Measurements from ENCODE around the gene DDB1.

Gene DDB1

DNA sequence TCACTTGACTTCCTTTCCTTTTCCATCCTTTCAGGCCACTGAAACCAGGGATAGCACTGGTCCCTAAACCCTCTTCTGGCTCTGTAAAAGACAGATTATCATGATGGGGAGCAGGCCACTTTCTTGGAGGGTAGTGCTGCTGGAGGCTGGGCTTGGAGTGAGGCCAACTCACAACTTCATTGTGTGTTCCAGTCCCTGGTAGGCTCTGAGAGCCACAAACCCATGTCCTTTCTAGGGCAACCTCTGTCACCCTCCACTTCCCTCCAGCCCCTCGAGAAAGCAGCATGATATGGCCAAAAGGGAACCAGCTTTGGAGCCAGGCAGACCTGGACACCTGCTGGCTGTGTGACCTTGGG lies 2.4 kb upstream of the DDB1 start:
- no peak for DNase-seq
- H3K27me3 Mint-ChIP-seq = no peaks in the 10 kb centered on the region
- peaks cover 20 to 30% of the 10 kb centered on the region in 2 donors for H3K36me3 Mint-ChIP-seq
- ATAC-seq (replicated peaks) = no peak
- peaks cover 40 to 73% of the 10 kb centered on the region in 2 donors for H3K4me1 Mint-ChIP-seq
- no peaks in the 10 kb centered on the region for H3K9me3 Mint-ChIP-seq
- peak overlapping the region; percentile 87 for H3K27ac Mint-ChIP-seq
- no peak overlapping the region for H3K4me3 Mint-ChIP-seq

DNA sequence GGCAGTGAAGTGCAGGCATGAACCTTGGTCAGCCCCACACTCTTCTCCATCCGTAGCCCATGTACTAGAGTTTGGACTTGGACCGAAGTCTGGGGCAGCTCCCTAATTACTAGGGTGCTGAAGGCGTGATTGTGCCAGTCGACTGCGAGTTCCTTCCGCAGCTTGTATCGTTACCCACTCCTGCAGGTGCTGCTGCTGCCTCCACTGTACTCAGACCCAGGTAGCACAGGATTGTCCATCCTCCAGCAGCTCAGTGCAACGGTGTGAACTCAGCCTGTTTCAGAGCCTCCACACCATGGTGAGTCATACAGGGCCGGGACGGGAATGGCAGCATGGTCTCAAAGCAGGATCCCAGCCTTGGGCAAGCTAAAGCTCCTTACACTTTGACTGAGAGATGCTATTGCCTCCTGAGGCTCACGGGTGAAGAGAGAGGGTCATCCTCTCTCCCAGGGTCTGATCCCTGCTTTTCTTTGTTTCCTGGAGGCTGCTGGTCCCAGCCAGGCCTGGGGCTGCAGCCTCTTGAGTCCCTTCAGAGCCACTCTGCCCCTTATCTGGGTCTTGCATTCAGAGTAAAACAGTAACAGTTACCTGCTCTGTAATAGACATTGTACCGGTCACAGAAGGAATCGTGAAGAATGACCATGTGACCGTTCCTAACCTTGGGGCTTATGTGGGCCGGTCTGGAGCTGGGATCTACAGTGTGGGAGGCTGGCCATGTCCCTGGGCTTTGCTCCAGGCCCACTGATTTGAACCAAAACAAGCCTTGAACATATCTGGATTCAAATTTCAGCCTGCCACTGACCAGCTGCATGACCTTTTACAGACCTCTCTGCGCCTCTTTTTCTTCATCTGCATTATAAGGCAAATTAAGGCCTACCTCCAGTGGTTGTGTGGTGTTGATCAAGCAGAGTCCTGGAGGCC lies 1.8 kb upstream of the DDB1 start:
- H3K4me1 Mint-ChIP-seq = peaks cover 41 to 79% of the 10 kb centered on the region in 2 donors
- no peaks in the 10 kb centered on the region for H3K27me3 Mint-ChIP-seq
- peak overlapping the region; percentile 98 for H3K27ac Mint-ChIP-seq
- H3K36me3 Mint-ChIP-seq = peaks cover 21 to 35% of the 10 kb centered on the region in 2 donors
- no peak for ATAC-seq (replicated peaks)
- H3K4me3 Mint-ChIP-seq = peak overlapping the region; percentile 87 to 99
- no peaks in the 10 kb centered on the region for H3K9me3 Mint-ChIP-seq
- DNase-seq = no peak

DNA sequence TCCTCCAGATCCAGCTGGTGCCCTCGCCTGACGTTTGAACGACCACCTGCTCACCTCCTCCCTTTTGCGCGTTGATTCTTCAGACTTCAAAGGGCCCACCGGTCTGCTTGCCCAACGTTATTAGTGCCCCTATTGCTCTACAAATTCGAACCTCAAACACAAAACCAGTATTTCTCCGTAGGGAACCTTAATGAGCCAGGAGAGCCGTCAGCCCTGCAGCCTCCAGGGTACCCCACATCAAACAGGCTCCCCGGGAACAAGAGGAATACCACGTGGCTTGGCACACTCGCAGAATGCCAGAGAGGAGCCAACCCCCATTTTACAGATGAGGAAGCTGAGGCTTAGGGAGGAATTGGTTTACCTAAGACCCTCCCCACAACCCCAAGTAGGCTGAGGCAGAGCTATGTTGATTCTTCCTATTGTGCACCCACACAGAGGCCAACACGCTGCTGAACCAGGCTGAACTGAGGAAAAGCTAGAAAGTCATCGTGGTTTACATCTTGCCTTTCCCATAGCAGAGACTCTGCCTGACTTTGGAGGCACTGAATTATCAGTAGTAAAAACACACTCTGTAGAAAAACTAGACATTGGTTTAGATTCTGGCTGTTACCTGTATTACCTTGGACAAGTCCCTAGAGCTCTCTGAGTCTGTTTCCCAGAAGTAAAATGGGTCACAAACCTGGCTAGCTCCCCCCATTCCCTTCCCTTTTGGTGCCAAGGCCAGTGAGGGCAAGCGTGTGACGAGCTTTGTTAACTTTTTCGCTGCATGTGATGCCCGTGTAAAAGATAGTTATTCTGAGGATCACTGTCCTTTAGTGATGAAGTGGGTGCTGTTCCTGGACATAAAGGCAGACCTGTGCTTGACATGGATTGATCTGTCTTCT lies 887 bp upstream of the DDB1 start:
- peak overlapping the region; percentile 87 to 99 for H3K4me3 Mint-ChIP-seq
- no peaks in the 10 kb centered on the region for H3K27me3 Mint-ChIP-seq
- H3K36me3 Mint-ChIP-seq = peaks cover 21 to 39% of the 10 kb centered on the region in 2 donors
- no peaks in the 10 kb centered on the region for H3K9me3 Mint-ChIP-seq
- H3K27ac Mint-ChIP-seq = peak overlapping the region; percentile 98
- ATAC-seq (replicated peaks) = peak; percentile 22 to 25
- DNase-seq = no peak
- peaks cover 45 to 84% of the 10 kb centered on the region in 2 donors for H3K4me1 Mint-ChIP-seq

DNA sequence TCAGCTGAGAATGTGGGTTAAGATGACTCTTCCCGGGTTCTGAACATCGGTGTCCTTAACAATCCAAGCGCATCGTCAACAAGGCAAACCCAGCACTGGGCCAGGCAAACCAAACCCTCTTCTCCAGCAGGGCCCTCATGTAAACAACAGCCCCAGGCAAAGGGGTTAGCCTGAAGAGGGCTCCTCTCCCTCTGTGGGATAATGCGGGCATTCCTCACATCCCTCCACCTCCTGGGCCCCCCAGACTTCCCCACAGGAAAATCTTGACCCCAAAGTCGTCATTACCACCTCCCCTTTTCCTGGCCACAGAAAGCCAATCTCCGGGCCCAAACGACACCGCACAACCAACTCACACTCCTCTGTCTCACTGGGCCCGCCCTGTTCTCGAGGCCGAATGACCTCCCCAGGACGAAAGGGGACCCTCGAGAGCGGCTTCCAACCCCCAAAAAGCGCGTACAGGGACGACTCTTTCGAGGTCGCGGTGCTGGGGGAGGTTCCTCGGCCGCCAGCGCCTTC lies 566 bp downstream of the DDB1 start:
- Mint-ChIP-seq H3K4me3 (peak overlapping the region; percentile 87 to 99), H3K27ac (peak overlapping the region; percentile 98), H3K27me3 (no peaks in the 10 kb centered on the region), H3K36me3 (peaks cover 18 to 41% of the 10 kb centered on the region in 2 donors), H3K9me3 (no peaks in the 10 kb centered on the region), H3K4me1 (peaks cover 42 to 77% of the 10 kb centered on the region in 2 donors)
- ATAC-seq (replicated peaks) (peak in 1 of 2 donors; percentile 1), DNase-seq (no peak)

DNA sequence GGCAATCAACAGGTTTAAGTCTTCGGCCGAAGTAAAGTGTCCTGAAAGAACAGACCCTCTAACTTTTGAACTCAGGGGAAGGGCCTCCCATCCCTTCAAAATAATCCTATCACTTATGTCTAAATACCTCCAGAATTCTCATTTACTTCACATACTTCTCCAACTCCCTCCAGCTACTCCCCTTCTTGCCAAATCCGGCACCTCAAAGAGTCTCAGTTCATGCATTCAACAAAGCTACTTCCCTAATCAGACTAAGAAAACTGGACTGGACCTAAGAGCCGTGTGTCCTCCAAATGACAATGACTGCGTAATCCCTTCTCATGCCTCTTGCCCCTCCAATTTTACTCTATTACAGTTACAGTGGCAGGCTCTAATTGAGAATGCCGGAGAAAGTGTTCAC lies 1.3 kb downstream of the DDB1 start:
- ATAC-seq (replicated peaks) (no peak), DNase-seq (no peak)
- Mint-ChIP-seq H3K36me3 (peaks cover 18 to 41% of the 10 kb centered on the region in 2 donors), H3K27ac (peak overlapping the region; percentile 98), H3K9me3 (no peaks in the 10 kb centered on the region), H3K4me3 (peak overlapping the region; percentile 87 to 99), H3K4me1 (peaks cover 38 to 72% of the 10 kb centered on the region in 2 donors), H3K27me3 (no peaks in the 10 kb centered on the region)

DNA sequence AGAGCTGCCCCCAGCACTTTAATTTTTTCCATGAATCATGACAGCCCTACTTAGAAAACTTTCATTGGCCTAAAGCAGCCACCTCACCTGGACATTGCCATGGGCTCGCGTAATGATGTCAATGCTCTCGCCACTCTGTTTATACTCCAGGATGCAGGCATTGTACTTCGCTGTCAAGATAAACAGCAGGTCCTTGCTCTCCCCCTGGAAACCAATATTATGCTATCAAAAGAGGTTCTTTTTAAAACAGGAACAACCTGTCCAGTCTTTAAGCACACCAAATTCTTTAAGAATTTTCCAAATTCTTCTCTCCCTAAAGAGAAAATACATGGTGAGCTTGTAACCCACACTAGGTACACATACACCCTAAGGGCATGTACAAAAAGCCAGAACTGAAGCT lies 3.0 kb downstream of the DDB1 start:
- no peaks in the 10 kb centered on the region for H3K9me3 Mint-ChIP-seq
- ATAC-seq (replicated peaks) = no peak
- no peaks in the 10 kb centered on the region for H3K27me3 Mint-ChIP-seq
- H3K4me3 Mint-ChIP-seq = no peak overlapping the region
- H3K27ac Mint-ChIP-seq = peak overlapping the region; percentile 5
- no peak for DNase-seq
- peaks cover 30 to 64% of the 10 kb centered on the region in 2 donors for H3K4me1 Mint-ChIP-seq
- peaks cover 22 to 56% of the 10 kb centered on the region in 2 donors for H3K36me3 Mint-ChIP-seq

DNA sequence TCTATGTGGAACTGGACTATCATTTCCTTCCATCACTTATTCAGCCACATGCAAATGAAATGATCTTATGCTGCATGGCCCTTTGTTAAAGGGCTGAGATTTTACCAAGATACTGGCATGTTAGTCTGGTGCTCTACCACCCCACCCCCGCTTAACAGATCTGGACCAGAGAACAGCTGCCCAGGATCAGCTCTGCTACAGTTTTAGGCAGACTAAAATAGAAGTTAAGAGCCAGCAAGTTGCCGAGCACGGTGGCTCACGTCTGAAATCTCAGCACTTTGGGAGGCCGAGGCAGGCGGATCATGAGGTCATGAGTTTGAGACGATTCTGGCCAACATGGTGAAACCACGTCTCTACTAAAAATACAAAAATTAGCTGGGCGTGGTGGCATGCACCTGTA lies 4.6 kb downstream of the DDB1 start:
- Mint-ChIP-seq H3K4me3 (no peak overlapping the region), H3K36me3 (peaks cover 30 to 62% of the 10 kb centered on the region in 2 donors), H3K4me1 (peaks cover 22 to 50% of the 10 kb centered on the region in 2 donors)

DNA sequence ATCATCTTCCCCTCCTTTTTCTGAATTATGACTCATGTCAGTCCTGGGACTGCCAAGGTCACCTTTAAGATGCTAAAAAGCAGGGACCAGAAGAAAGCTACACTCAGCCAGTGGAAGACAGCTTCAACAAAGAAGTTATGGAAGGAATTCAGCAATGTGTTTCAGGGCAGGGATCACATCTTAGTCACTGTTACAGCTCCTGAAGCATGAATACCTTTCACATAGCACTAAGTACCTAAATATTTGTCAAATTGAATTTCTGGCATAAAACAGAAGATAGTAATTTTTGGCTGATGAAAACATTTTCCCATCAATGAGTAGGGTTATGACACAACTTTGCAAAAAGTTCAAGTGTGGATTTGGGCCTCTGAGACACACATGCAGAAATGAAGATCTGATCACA lies 5.2 kb downstream of the DDB1 start:
- Mint-ChIP-seq H3K36me3 (peaks cover 37 to 62% of the 10 kb centered on the region in 2 donors), H3K27ac (no peak overlapping the region)

More for the DNA sequence above, 4.6 kb downstream of the DDB1 start:
- H3K27me3 Mint-ChIP-seq = no peaks in the 10 kb centered on the region
- no peak overlapping the region for H3K27ac Mint-ChIP-seq
- no peaks in the 10 kb centered on the region for H3K9me3 Mint-ChIP-seq
- ATAC-seq (replicated peaks) (no peak), DNase-seq (no peak)

DNA sequence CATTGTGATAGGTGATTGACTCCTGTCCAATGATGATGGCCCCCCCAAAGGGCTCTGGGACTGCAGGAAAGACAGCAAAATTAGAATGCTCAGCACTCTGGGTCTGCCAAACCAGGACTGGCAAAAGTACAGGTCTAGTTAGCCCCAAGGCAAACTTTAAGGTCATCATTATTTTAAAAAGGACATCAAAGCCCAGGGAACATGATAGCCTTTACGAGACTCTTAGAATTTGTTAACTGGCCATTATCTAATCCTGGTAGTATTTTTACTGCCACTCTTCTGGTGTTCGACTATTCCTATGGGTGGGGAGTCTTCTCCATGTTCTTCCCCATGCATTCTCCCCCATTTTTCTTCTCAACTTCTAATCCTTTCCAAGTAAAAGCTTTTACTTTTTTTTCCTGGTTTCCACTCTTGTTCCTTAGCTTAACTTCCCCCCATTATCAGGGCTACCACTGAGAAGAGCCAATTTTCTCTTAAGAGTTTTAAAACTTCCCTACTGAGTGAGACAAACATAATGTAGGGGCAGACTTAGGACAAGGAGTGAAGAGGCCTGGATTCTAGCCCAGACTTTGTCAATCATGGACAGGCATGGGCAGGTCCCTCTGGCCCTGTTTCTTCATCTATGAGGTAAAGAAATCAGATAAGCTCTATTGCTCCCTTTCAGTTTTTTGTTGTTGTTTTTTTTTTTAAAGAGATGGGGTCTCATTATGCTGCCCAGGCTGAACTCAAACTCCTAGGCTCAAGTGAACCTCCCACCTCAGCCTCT lies 7.1 kb downstream of the DDB1 start:
- peaks cover 7 to 26% of the 10 kb centered on the region in 2 donors for H3K4me1 Mint-ChIP-seq
- no peaks in the 10 kb centered on the region for H3K9me3 Mint-ChIP-seq
- H3K27ac Mint-ChIP-seq = no peak overlapping the region
- no peak for ATAC-seq (replicated peaks)
- no peak overlapping the region for H3K4me3 Mint-ChIP-seq
- H3K36me3 Mint-ChIP-seq = peaks cover 42 to 62% of the 10 kb centered on the region in 2 donors
- no peaks in the 10 kb centered on the region for H3K27me3 Mint-ChIP-seq
- DNase-seq = no peak

More for the DNA sequence above, 5.2 kb downstream of the DDB1 start:
- Mint-ChIP-seq H3K4me1 (peaks cover 22 to 44% of the 10 kb centered on the region in 2 donors), H3K4me3 (no peak overlapping the region), H3K27me3 (no peaks in the 10 kb centered on the region), H3K9me3 (no peaks in the 10 kb centered on the region)
- DNase-seq (no peak), ATAC-seq (replicated peaks) (no peak)

DNA sequence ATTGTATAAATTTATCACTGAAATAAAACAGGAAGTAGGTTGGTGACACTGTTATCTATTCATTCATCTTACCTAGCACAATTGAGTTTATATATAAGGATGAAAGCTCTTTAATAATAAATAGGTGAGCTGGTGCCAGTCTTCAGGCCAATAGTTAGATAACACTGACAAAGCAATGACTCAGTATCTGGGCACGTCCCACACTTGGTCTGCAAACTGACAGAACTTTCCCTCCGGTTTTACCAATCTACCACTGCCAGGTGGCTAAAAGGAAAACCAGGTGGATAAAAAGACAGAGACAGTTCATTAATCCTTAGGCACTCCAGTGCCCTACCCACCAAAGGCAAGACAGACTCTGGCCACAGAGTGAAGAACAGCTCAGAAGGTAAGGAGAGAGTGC lies 17.6 kb downstream of the DDB1 start:
- DNase-seq = no peak
- Mint-ChIP-seq H3K4me1 (no peaks in the 10 kb centered on the region), H3K36me3 (peaks cover 37 to 45% of the 10 kb centered on the region in 2 donors), H3K9me3 (no peaks in the 10 kb centered on the region), H3K27ac (no peak overlapping the region), H3K4me3 (no peak overlapping the region), H3K27me3 (no peaks in the 10 kb centered on the region)
- ATAC-seq (replicated peaks) = no peak

DNA sequence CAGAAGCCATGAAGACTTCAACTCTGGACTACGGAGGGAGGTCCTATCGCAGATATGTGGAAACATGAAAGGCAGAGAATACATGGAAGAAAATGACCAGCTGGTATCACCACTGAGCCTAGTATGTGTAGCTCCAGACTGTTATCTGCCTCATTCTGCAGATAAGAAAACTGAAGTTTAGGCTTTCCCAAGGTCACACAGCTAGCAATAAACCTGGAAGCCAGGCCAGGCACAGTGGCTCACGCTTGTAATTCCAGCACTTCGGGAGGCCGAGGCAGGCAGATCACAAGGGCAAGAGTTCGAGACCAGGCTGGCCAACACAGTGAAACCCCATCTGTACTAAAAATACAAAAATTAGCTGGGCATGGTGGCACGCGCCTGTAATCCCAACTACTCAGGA lies 22.2 kb downstream of the DDB1 start:
- H3K27ac Mint-ChIP-seq = no peak overlapping the region
- H3K27me3 Mint-ChIP-seq = no peaks in the 10 kb centered on the region
- H3K4me3 Mint-ChIP-seq = no peak overlapping the region
- no peaks in the 10 kb centered on the region for H3K9me3 Mint-ChIP-seq
- H3K36me3 Mint-ChIP-seq = peaks cover 27 to 32% of the 10 kb centered on the region in 2 donors
- DNase-seq (no peak), ATAC-seq (replicated peaks) (no peak)
- H3K4me1 Mint-ChIP-seq = no peaks in the 10 kb centered on the region

DNA sequence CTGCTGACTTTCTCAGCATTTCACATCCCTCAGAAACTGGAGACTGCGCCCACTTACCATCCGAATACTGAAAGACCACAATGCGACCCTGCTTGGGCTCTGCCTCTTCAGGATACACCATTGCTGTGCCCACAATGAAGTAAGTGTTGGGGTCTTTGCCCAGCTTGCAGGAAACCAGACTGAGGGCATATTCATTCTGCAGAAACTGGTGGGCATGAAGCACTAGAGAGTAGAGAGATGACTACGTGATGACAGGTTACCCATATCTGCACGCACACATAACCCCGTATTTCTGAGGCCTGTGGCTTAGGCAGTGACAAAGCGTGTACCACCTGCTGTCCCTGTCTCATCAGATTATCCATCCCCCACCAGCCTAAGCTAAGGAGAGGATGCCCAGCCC lies 23.2 kb downstream of the DDB1 start:
- peaks cover 28 to 33% of the 10 kb centered on the region in 2 donors for H3K36me3 Mint-ChIP-seq
- H3K27ac Mint-ChIP-seq = no peak overlapping the region
- DNase-seq (no peak), ATAC-seq (replicated peaks) (no peak)
- H3K27me3 Mint-ChIP-seq = no peaks in the 10 kb centered on the region
- H3K4me3 Mint-ChIP-seq = no peak overlapping the region
- H3K9me3 Mint-ChIP-seq = no peaks in the 10 kb centered on the region
- no peaks in the 10 kb centered on the region for H3K4me1 Mint-ChIP-seq

DNA sequence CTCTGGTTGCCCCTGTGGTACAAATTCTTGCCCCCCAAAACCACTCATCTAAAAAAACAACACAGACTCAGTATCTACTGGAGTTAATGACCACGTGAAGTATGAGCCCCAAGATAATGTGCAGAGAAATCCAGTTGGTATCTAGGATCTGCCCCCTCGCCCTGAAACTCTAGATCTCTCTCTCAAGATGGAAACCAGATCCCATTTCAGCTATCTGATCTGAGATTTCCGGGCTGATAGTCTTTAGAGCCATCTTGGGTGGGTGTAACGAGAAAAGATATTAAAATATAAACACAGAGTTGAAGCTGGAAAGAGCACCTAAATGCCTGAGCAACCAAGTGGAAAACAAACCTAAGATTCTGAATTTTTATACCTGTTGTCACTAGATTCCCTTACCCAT lies 23.8 kb downstream of the DDB1 start:
- no peaks in the 10 kb centered on the region for H3K9me3 Mint-ChIP-seq
- no peak overlapping the region for H3K27ac Mint-ChIP-seq
- no peaks in the 10 kb centered on the region for H3K27me3 Mint-ChIP-seq
- no peaks in the 10 kb centered on the region for H3K4me1 Mint-ChIP-seq
- no peak overlapping the region for H3K4me3 Mint-ChIP-seq
- DNase-seq (no peak), ATAC-seq (replicated peaks) (no peak)
- peaks cover 28 to 34% of the 10 kb centered on the region in 2 donors for H3K36me3 Mint-ChIP-seq

DNA sequence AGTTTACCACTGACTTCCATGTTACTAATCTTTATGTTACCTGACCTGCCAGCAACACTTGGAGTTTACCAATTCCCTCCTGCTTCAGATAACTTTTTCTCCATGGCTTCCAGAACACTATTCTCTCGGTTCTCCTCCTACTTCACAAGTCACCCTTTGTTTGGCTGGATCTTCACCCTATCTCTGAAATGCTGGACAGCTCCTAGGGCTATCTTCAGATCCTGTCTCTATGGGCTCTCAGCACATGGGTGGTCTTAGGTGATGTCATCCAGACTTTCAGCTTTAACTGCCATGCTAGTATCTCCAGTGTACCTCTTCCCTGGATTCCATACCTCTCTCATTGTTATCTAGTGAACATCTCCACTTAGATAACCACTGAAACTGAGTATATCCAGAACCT lies 25.6 kb downstream of the DDB1 start:
- ATAC-seq (replicated peaks) = no peak
- H3K27ac Mint-ChIP-seq = no peak overlapping the region
- DNase-seq = no peak
- H3K27me3 Mint-ChIP-seq = no peaks in the 10 kb centered on the region
- H3K9me3 Mint-ChIP-seq = no peaks in the 10 kb centered on the region
- no peaks in the 10 kb centered on the region for H3K4me1 Mint-ChIP-seq
- H3K4me3 Mint-ChIP-seq = no peak overlapping the region
- H3K36me3 Mint-ChIP-seq = peaks cover 20 to 30% of the 10 kb centered on the region in 2 donors

All from stimulated activated naive B cell treated with anti-CD40 and anti-IgM and Interleukin-4, amounts not matched to agents 10 μg/mL and 1 μg/mL and 100 μg/mL, for 72 hours (primary cell).